BE2C (cell line): ENCODE measurements around the gene EYS.

Experiments
- DNase-seq: peaks from one replicate; pipeline ENCODE4 v3.0.0-alpha.2; 2020
- H3K27me3 ChIP-seq: fragments of 250-450 bp; sonication (Bioruptor Pico); 2 replicates; pipeline ENCODE4 v1.5.1; 2020; ENCODE audit warnings: mild to moderate bottlenecking
- H3K36me3 ChIP-seq: fragments of 250-450 bp; sonication (Bioruptor Pico); 2 replicates; pipeline ENCODE4 v1.5.1; 2020; ENCODE audit warnings: mild to moderate bottlenecking
- H3K4me1 ChIP-seq: fragments of 250-450 bp; sonication (Bioruptor Pico); 2 replicates; pipeline ENCODE4 v1.5.1; 2020
- H3K4me3 ChIP-seq: 2 replicates; pipeline ENCODE4 v1.5.1; 2011; ENCODE audit warnings: low read depth, low read length
- H3K9me3 ChIP-seq: fragments of 250-450 bp; sonication (Bioruptor Pico); 2 replicates; pipeline ENCODE4 v1.5.1; 2020
- CTCF ChIP-seq: IDR thresholded peaks from 2 replicates; pipeline ENCODE4 v1.5.1; 2012; ENCODE audit warnings: mild to moderate bottlenecking, low read depth, low read length

The EYS gene

DNA sequence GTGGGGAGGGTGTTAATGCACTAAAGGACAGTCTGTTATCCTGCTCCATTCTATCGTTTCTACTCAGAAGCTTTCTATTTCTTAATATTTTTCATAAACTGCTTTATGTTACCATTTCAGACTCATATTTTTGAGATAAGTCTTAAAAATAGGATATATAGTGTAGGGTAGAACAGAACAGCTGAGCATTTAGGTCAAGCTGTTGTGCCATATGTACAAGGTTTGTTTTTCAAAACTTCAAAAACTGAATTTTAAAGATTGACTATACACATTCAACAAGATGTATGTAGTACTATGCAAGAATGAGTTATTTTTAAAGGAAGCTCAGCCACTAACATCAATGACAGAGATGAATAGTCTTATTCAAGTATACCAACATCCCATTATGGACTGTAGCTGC, 1634.3 kb downstream of the EYS start:
- no peak for DNase-seq
- Histone ChIP-seq H3K27me3 (no peaks in the 10 kb centered on the region), H3K4me1 (peaks cover 4% of the 10 kb centered on the region; the same call in 1 of the 2 replicates), H3K4me3 (no peak overlapping the region), H3K9me3 (peaks cover 3% of the 10 kb centered on the region; the same call in 1 of the 2 replicates), H3K36me3 (no peaks in the 10 kb centered on the region)
- TF ChIP-seq CTCF: no peak

DNA sequence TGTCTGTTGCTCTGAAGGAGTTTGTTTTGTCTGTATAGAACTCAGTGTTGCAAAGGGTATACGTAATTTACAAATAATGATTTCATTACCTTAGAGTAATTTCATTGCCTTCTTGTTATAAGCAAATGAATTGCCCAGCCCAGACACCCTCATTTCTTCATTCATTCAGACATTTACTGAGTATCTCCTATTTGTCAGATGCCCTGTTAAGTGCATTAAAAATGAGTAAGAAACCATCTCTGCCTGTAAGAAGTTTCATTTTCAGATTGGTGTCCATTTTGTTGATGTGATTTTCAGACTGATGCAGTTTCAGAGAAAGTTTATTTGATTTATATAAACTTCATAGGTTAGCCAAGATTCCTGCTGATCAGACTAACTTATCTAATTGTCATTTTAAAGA, 1642.1 kb downstream of the EYS start:
- Histone ChIP-seq H3K36me3 (no peaks in the 10 kb centered on the region), H3K27me3 (no peaks in the 10 kb centered on the region), H3K4me1 (peaks cover 8% of the 10 kb centered on the region), H3K4me3 (no peak overlapping the region), H3K9me3 (peaks cover 3% of the 10 kb centered on the region; the same call in 1 of the 2 replicates)
- DNase-seq: no peak
- no peak for TF ChIP-seq CTCF

DNA sequence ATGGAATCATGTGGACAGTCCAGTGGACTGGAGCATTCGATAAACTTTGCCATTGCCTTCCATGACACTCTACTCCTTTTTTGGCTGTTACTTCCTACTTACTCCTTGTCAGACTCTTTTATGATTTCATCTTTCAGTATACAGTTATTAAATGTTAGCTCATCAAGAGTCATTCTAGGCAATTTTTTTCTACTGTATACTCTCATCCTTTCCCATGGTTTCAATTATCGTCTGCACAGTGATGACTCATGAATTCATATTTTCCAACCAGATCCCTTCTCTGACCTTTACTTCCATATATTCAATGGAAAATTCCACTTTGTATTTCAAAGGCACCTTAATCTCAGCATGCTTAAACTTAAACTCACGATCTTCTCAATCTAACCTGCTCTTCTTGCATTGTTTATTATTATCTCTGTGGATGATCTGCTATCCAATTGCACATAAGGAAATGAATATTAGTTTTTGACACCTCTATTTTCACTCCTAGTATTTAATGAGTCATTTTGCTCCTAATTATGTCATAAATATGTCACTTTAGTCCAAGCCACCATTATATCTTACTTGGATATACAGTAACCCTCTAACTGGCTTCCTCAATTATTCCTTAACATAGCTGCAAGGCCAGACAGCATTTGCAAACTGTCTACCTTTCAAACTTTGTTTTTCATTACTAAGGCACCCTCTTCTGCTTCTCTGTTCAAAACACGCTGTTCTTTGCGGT, 1643.9 kb downstream of the EYS start:
- no peak for DNase-seq
- H3K9me3 ChIP-seq: no peaks in the 10 kb centered on the region
- no peak for TF ChIP-seq CTCF
- H3K4me1 ChIP-seq: peaks cover 8% of the 10 kb centered on the region
- no peaks in the 10 kb centered on the region for H3K36me3 ChIP-seq
- no peaks in the 10 kb centered on the region for H3K27me3 ChIP-seq
- H3K4me3 ChIP-seq: no peak overlapping the region

- no peaks in the 10 kb centered on the region for H3K9me3 ChIP-seq
- H3K4me1 ChIP-seq: no peaks in the 10 kb centered on the region
- H3K27me3 ChIP-seq: no peaks in the 10 kb centered on the region
- no peak overlapping the region for H3K4me3 ChIP-seq
- DNase-seq: no peak
- H3K36me3 ChIP-seq: no peaks in the 10 kb centered on the region
- no peak for TF ChIP-seq CTCF
These were observed 1652.2 kb downstream of the EYS start for GRCh38 chr6:64054861-64055260.

DNA sequence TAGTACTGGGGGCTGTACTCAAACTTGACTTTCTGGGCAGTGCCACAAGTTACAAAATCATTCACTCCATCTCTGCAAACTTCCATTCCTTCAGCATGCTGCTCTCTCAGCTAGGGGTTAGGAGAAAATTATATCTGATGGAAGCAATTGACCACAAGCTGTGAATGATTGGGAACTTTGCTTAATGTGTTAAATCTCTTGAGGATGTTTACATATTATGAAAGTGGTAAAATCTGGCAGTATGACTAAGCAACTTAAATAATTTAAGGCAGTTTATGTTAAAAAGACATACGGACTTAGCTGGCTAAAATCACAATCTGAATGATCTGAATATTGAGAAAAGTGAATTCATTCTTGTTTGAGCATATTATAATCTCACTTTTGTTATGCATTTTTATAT, 1656.4 kb downstream of the EYS start:
- Histone ChIP-seq H3K4me3 (no peak overlapping the region), H3K36me3 (no peaks in the 10 kb centered on the region), H3K9me3 (no peaks in the 10 kb centered on the region), H3K27me3 (no peaks in the 10 kb centered on the region), H3K4me1 (no peaks in the 10 kb centered on the region)
- DNase-seq: no peak
- no peak for TF ChIP-seq CTCF

DNA sequence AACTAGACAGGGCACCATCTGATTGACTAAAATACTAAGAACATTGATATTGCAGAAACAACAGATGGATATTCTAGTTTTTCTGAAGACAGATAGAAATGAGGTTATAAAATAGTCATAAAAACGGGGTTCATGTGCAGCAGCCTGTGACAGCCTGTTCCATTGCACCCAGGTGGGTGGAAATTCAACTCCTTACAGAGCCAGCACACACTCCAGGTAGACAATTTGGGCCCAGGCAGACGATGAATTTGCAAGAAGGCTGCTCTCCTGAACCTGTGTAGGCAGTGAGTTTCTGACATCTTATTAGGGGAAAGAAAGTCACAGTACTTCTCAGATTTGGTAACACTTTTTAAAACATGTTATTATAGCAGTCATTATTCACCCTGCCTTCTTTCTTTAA, 1657.3 kb downstream of the EYS start:
- no peaks in the 10 kb centered on the region for H3K9me3 ChIP-seq
- H3K27me3 ChIP-seq: no peaks in the 10 kb centered on the region
- no peak overlapping the region for H3K4me3 ChIP-seq
- H3K36me3 ChIP-seq: no peaks in the 10 kb centered on the region
- H3K4me1 ChIP-seq: peaks cover 3% of the 10 kb centered on the region
- DNase-seq: no peak
- TF ChIP-seq CTCF: no peak
